Measurements from ENCODE around the gene AHRR. TPM values are rescaled to one million over a fixed set of nuclear protein-coding genes. Genes with fewer than 3 reads are reported as not detected.
A peak's percentile ranks its signal among the peaks of the same experiment; 100 is the strongest.

Gene AHRR
- total RNA-seq, 1 donor from 2014 or later, result 11.3 TPM

DNA sequence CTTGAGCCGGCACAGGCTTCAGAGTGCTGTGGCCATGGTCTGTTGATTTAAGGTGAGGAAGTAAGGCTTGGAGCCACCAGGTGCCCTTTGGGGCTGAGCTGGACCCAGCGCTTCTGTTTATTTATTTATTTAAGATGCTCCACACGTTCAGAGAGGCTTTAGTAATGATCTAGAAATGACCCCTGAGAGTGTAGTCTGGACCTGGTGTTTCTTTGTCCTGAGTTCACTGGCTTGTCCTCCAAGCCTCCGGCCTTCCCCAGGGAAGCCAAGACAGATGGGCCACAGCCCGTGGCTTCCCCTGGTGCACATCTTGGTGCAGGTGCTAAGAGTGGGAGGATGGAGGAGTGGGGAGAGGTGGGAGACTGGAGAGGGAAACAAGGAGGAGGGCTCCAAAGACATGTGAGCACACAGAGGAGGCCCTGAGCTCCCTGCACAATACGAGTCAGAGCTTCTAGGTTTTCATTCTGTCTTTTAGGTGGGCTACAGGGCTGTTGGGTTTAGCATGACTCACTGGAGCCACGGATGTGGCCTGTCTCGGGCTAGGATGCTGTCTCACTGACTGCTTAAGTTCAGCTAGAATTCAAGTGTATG lies 56.9 kb downstream of the AHRR start:
- intact Hi-C loops (cut with DNase I), result no loop called here
- Histone ChIP-seq H3K4me3 (no peak overlapping the region), H3K27me3 (no peaks in the 10 kb centered on the region), H3K9me3 (no peaks in the 10 kb centered on the region), H3K4me1 (peaks cover 11% of the 10 kb centered on the region), H3K27ac (no peak overlapping the region), H3K36me3 (no peaks in the 10 kb centered on the region)
- peak in 1 of 2 donors; percentile 49 for DNase-seq (ENCODE audit: extremely low spot score in 2 of 2)
- TF ChIP-seq POLR2AphosphoS5 (IDR thresholded peaks at IDR 0.05; ENCODE audit: insufficient read depth in 1 of 2, low read depth in 1 of 2) (no peak), POLR2A (IDR thresholded peaks at IDR 0.05) (no peak), CTCF (IDR thresholded peaks at IDR 0.05) (no peak)

- no peaks in the 10 kb centered on the region for H3K36me3 ChIP-seq
- H3K4me3 ChIP-seq, result no peak overlapping the region
- H3K27ac ChIP-seq, result no peak overlapping the region
- no peaks in the 10 kb centered on the region for H3K27me3 ChIP-seq
- intact Hi-C loops (cut with DNase I), result no loop called here
- no peaks in the 10 kb centered on the region for H3K9me3 ChIP-seq
- no peak for TF ChIP-seq POLR2AphosphoS5 (IDR thresholded peaks at IDR 0.05; ENCODE audit: insufficient read depth in 1 of 2, low read depth in 1 of 2)
- no peak for TF ChIP-seq POLR2A (IDR thresholded peaks at IDR 0.05)
- no peak for TF ChIP-seq CTCF (IDR thresholded peaks at IDR 0.05)
- peaks cover 7% of the 10 kb centered on the region for H3K4me1 ChIP-seq
- peak in 1 of 2 donors; percentile 56 for DNase-seq (ENCODE audit: extremely low spot score in 2 of 2)
Measured at GRCh38 chr5:378976-379742, 57.6 kb downstream of the AHRR start.

DNA sequence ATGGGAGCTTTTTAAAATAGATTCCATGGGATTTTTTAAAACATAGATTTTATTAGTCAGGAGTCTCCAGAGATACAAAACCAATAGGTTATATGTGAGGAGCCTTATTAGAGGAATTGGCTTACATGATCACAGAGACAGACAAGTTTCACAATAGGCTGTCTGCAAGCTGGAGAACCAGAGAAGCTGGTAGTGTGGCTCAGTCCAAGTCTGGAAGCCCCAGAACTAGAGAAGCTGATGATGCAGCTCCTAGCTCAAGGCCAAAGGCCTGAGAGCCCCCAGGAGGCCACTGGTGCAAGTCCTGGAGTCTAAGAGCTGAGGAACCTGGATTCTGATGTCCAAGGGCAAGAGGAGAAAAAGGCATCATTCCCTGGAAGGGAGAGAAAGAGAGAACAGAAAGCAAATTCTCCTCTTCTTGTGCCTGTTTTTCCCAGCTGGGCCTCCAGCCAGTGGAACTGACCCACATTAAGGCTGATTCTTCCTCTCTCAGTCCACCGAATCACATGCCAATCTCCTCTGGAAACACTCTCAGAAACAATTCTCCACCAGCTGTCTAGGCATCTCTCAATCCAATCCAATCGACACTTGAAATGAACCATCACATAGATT lies 59.3 kb downstream of the AHRR start:
- H3K4me1 ChIP-seq, result no peaks in the 10 kb centered on the region
- H3K36me3 ChIP-seq, result no peaks in the 10 kb centered on the region
- H3K27ac ChIP-seq, result no peak overlapping the region
- intact Hi-C loops (cut with DNase I), result no loop called here
- peak in 1 of 2 donors; percentile 27 for DNase-seq (ENCODE audit: extremely low spot score in 2 of 2)
- no peaks in the 10 kb centered on the region for H3K9me3 ChIP-seq
- TF ChIP-seq POLR2A (IDR thresholded peaks at IDR 0.05) (no peak), POLR2AphosphoS5 (IDR thresholded peaks at IDR 0.05; ENCODE audit: insufficient read depth in 1 of 2, low read depth in 1 of 2) (no peak), CTCF (IDR thresholded peaks at IDR 0.05) (no peak)
- no peaks in the 10 kb centered on the region for H3K27me3 ChIP-seq
- H3K4me3 ChIP-seq, result no peak overlapping the region

GRCh38 chr5:383066-383465 lies 61.6 kb downstream of the AHRR start:
- Histone ChIP-seq H3K4me3 (no peak overlapping the region), H3K36me3 (no peaks in the 10 kb centered on the region)
- intact Hi-C loops (cut with DNase I), result no loop called here

More at GRCh38 chr5:383066-383465, 61.6 kb downstream of the AHRR start:
- no peaks in the 10 kb centered on the region for H3K4me1 ChIP-seq
- H3K9me3 ChIP-seq, result no peaks in the 10 kb centered on the region
- no peak for DNase-seq (ENCODE audit: extremely low spot score in 2 of 2)
- TF ChIP-seq POLR2A (IDR thresholded peaks at IDR 0.05) (no peak), CTCF (IDR thresholded peaks at IDR 0.05) (no peak), POLR2AphosphoS5 (IDR thresholded peaks at IDR 0.05; ENCODE audit: insufficient read depth in 1 of 2, low read depth in 1 of 2) (no peak)
- H3K27ac ChIP-seq, result no peak overlapping the region
- H3K27me3 ChIP-seq, result no peaks in the 10 kb centered on the region
